SU-DHL-6 (cell line): ENCODE data around the gene RPH3AL.

Experiments
- EZH2phosphoT487 ChIP-seq: fragments of 200-600 bp; sonication (generic), shearing (Covaris generic); conservative IDR thresholded peaks from 2 replicates; pipeline ENCODE4 v1.6.1; 2018; ENCODE audit warnings: mild to moderate bottlenecking, antibody characterized with exemption, low read length, moderate library complexity, mixed read lengths
- TF ChIP-seq, protein P1 (sequence below): fragments of 200-600 bp; sonication (generic); IDR thresholded peaks from one replicate; pipeline ENCODE4 v1.5.1; 2017; ENCODE audit warnings: antibody characterized with exemption, mild to moderate bottlenecking, low read length, moderate library complexity; ENCODE audit not compliant: insufficient read depth, poor library complexity, severe bottlenecking

DNA sequence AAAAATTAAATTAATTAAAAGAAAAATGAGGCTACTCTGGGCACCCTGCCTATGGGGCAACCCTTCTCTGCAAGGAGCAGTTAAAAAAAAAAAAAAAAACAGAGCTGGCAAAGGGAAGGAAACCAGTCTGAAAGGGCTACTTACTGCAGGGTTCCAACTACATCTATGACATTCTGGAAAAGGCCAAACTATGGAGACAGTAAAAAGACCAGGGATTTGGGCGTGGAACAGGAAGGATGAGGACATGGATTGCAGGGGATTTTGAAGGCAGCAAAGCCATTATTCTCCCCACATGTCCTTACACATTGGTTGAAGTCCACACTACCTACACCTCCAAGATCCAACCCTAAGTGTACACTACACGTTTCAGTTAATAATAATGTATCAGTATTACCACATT, 4.6 kb downstream of the RPH3AL start:
- TF ChIP-seq, protein P1, sequence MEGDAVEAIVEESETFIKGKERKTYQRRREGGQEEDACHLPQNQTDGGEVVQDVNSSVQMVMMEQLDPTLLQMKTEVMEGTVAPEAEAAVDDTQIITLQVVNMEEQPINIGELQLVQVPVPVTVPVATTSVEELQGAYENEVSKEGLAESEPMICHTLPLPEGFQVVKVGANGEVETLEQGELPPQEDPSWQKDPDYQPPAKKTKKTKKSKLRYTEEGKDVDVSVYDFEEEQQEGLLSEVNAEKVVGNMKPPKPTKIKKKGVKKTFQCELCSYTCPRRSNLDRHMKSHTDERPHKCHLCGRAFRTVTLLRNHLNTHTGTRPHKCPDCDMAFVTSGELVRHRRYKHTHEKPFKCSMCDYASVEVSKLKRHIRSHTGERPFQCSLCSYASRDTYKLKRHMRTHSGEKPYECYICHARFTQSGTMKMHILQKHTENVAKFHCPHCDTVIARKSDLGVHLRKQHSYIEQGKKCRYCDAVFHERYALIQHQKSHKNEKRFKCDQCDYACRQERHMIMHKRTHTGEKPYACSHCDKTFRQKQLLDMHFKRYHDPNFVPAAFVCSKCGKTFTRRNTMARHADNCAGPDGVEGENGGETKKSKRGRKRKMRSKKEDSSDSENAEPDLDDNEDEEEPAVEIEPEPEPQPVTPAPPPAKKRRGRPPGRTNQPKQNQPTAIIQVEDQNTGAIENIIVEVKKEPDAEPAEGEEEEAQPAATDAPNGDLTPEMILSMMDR: no peak
- TF ChIP-seq EZH2phosphoT487: no peak
